Activated CD4-positive, alpha-beta memory T cell treated with anti-CD3 and anti-CD28 coated beads for 36 hours (primary cell): ENCODE data around the gene KCMF1. TPM values are rescaled to one million over a fixed set of nuclear protein-coding genes. Genes with fewer than 3 reads are reported as not detected.

Experiments used
- CTCF ChIA-PET: fragments of 350-600 bp; sonication (Branson Sonifier 250); formaldehyde crosslinking; loops from one replicate; lab custom pipeline; 2021; ENCODE audit warnings: antibody characterized with exemption, inconsistent platforms; lab: Charles Lee
- POLR2A ChIA-PET: fragments of 350-600 bp; sonication (Branson Sonifier 250); formaldehyde crosslinking; loops from one replicate; lab custom pipeline; 2021; ENCODE audit warnings: antibody characterized with exemption; lab: Charles Lee
- DNase-seq: peaks from one replicate; pipeline ENCODE4 v3.0.0-alpha.2; 2020
- H3K27ac Mint-ChIP-seq: one replicate; pipeline ENCODE4 v1.8.0; 2021; ENCODE audit warnings: mixed read lengths
- H3K27me3 Mint-ChIP-seq: one replicate; pipeline ENCODE4 v1.8.0; 2021; ENCODE audit warnings: mixed read lengths
- H3K36me3 Mint-ChIP-seq: one replicate; pipeline ENCODE4 v1.8.0; 2021; ENCODE audit warnings: mixed read lengths
- H3K4me1 Mint-ChIP-seq: one replicate; pipeline ENCODE4 v1.8.0; 2021; ENCODE audit warnings: low read depth, mixed read lengths
- H3K4me3 Mint-ChIP-seq: one replicate; pipeline ENCODE4 v1.8.0; 2021; ENCODE audit warnings: mild to moderate bottlenecking, mixed read lengths
- H3K9me3 Mint-ChIP-seq: one replicate; pipeline ENCODE4 v1.8.0; 2021; ENCODE audit warnings: mixed read lengths
- intact Hi-C: fragments of 100-400 bp; cut with micrococcal nuclease; formaldehyde crosslinking; loops from one replicate; pipeline ENCODE4 v1.15.1; 2023
- total RNA-seq, 2 experiments: library from RNA; stranded (reverse); gene quantifications; one replicate each; pipeline ENCODE4 v1.2.3, GENCODE V29; 2021

KCMF1 gene
- total RNA-seq, 2 experiments from 2014 or later, result 90.5 to 94.1 TPM

DNA sequence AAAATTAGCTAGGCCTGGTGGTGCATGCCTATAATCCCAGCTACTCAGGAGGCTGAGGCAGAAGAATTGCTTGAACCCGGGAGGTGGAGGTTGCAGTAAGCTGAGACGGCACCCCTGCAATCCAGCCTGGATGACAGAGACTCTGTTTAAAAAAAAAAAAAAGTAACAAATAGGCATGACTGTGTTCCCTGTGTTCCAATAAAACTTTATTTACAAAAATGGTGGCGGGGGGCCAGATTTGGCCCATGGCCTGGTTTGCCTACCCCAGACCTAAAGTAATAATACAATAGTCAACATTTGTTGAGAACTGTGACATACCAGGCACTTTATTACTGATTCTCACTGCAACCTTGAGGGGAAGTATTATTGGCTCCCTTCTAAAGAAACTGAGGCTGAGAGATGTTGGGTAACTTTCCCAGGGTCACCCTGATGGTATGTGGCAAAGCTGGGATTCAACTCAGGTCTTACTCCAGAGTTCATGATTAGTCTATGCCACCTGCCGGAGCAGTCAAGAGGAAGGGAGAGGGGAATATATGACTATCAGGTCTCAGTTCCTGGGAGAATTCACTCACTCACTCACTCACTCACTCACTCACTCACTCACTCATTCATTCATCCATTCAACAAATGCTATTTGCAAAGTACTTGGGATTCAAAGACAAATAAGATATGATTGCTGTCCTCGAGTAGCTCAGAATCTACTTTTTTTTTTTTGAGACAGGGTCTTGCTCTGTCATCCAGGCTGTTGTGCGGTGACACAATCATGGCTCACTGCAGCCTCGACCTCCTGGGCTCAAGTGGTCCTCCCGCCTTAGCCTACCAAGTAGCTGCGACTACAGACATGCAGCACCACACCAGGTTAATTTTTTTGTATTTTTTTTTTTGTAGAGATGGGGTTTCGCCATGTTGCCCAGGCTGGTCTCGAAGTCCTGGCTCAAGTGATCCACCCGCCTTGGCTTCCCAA, 14.3 kb upstream of the KCMF1 start:
- no peak overlapping the region for H3K4me3 Mint-ChIP-seq
- ChIA-PET CTCF (interaction anchor here (2.1 kb wide), 1 partner anchor 61 kb away, joined by 4 read pairs; no protein-coding TSS in a partner anchor), POLR2A (no interaction called here)
- H3K27me3 Mint-ChIP-seq, result no peaks in the 10 kb centered on the region
- H3K36me3 Mint-ChIP-seq, result peaks cover 5% of the 10 kb centered on the region
- intact Hi-C loops, result no loop called here
- no peak for DNase-seq
- H3K27ac Mint-ChIP-seq, result no peak overlapping the region
- H3K4me1 Mint-ChIP-seq, result peaks cover 15% of the 10 kb centered on the region
- H3K9me3 Mint-ChIP-seq, result no peaks in the 10 kb centered on the region

DNA sequence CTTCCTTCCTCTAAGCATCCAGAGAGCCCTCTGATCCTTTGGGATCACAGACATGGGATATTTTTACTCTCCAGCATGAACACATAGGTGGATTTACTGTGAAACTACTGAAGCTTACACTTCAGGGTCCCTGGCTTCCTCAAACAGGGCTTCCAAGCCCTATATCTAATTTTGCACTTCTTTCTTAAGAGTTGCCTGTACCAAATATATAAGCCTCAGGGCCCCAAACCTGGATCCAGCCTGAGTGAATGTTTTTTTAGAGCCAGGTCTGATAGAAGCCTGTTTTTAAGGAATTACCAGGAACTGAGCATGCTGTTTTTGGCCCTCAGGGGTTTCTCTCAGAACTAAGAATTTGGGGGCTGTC, 13.2 kb upstream of the KCMF1 start:
- H3K4me1 Mint-ChIP-seq, result peaks cover 15% of the 10 kb centered on the region
- ChIA-PET POLR2A (interaction anchor here (1.4 to 1.9 kb wide), 2 partner anchors 11 to 12 kb away, joined by 4 to 9 read pairs; no protein-coding TSS in a partner anchor), CTCF (interaction anchor here (2.1 kb wide), 1 partner anchor 60 kb away, joined by 4 read pairs; no protein-coding TSS in a partner anchor)
- H3K4me3 Mint-ChIP-seq, result no peak overlapping the region
- H3K9me3 Mint-ChIP-seq, result no peaks in the 10 kb centered on the region
- peaks cover 11% of the 10 kb centered on the region for H3K36me3 Mint-ChIP-seq
- H3K27ac Mint-ChIP-seq, result peak overlapping the region; percentile 44
- DNase-seq, result no peak
- intact Hi-C loops, result no loop called here
- H3K27me3 Mint-ChIP-seq, result no peaks in the 10 kb centered on the region

DNA sequence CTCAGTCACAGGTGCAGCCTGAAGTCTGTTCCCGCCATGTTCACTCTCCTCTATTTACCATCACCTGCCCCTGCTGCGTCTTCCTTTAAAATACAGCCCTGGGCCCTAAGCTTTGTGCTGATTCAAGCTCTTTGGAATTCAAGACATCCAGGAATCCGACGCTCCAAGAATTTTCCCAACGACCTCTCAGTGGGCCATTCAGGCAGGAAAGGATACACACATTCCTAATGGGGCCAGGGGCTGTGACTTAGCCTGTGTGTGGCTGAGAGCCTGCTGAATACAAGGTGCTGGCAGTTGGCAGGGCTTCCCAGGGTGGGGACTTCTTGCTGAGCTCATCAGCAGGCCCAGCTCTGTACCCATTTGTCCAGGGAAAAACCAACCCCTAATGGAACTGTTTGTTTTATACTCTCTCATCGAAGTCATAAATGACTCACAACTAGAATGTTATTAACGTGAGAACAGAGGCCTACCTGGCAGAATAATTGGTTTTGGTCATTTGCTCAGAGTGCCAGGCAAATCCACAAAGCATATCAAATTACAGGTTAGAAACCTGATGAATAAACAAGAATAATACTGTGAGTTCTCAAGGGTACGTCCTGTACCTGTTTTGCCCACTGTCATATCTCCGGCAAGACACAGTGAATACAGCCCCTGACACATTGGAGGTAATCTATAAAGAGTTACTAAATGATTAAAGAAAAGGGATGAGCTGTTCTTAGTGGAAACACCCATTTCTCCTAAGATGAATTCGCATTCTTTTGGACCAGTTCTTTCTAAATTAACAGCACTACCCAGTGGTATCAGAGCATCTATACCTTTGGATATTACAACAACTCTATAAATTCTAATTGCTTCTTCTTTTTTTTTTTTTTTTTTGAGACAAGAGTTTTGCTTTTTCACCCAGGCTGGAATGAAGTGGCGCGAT, 12.6 kb upstream of the KCMF1 start:
- H3K27ac Mint-ChIP-seq, result peak overlapping the region; percentile 44

DNA sequence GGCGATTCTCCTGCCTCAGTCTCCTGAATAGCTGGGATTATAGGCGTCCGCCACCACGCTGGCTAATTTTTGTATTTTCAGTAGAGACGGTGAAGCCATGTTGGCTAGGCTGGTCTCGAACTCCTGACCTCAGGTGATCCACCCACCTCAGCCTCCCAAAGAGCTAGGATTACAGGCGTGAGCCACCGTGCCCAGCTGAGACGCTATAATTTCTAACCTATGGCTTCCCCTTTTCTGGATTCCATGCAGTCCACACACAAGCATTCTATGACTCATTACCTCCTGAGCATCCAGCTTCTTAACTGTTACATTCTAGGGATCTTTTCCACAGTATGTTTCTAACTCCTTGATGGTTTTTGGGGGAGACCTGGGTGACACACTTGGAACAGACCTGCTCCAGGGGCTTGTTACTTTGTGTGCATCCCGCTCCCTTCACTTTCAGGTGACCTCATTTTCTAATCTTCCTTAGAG, 11.8 kb upstream of the KCMF1 start:
- Mint-ChIP-seq H3K4me1 (peaks cover 28% of the 10 kb centered on the region), H3K4me3 (no peak overlapping the region), H3K36me3 (peaks cover 24% of the 10 kb centered on the region), H3K9me3 (no peaks in the 10 kb centered on the region), H3K27me3 (no peaks in the 10 kb centered on the region), H3K27ac (peak overlapping the region; percentile 14)
- CTCF ChIA-PET, result interaction anchor here (1.1 to 2.2 kb wide), 2 partner anchors 10 to 33 kb away, joined by 3 to 5 read pairs; no protein-coding TSS in a partner anchor
- no peak for DNase-seq
- intact Hi-C loops, result no loop called here
- POLR2A ChIA-PET, result interaction anchor here (0.6 to 2.1 kb wide), 3 partner anchors 10 to 17 kb away, joined by 3 to 9 read pairs (median 8); no protein-coding TSS in a partner anchor

More for the DNA sequence above, 12.6 kb upstream of the KCMF1 start:
- Mint-ChIP-seq H3K4me1 (peaks cover 20% of the 10 kb centered on the region), H3K9me3 (no peaks in the 10 kb centered on the region), H3K27me3 (no peaks in the 10 kb centered on the region), H3K4me3 (no peak overlapping the region), H3K36me3 (peaks cover 17% of the 10 kb centered on the region)
- intact Hi-C loops, result no loop called here
- CTCF ChIA-PET, result interaction anchor here (1.1 to 2.1 kb wide), 2 partner anchors 33 to 60 kb away, joined by 3 to 4 read pairs; no protein-coding TSS in a partner anchor
- POLR2A ChIA-PET, result interaction anchor here (0.6 to 2.1 kb wide), 4 partner anchors 11 to 18 kb away, joined by 3 to 9 read pairs (median 6); no protein-coding TSS in a partner anchor
- no peak for DNase-seq

DNA sequence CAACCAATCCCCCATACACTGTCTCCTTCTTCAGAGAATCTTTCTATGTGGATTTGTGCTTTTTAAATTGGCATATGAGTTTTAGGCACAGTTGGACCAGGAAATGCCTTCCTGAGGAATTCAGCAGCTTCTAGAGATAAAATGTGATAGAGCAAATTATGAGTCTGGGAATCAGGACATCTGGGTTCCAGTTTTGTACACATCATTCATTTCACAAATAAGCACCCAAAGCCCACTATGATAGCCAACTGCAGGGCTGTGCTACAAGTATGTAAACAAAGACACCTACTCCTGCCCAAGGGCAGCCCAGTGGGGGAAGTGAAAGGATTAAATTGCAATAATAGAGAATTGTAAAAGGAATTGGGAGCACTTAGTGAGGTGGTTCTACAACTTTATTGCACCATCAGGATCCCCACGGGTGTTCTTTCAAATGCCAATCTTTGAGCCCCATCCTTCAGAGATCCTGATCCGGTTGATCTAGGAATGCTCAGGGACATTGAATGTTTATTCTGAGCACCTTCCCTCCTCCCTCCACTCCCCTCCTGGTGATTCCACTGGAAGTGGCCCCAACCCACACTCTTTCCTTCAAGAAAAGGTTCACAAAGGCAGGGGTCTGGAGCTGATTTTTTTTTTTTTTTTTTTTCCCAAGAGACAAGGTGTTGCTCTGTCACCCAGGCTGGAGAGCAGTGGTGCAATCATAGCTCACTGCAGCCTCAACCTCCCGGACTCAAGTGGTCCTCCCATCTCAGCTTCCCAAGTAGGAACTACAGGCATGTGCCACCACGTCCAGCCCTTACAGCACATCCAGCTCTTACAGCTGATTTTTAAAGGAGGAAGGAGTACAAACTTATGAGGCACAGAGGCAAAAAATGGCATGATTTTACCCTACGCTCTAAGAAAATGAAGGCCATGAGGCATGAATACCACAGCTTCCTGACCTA, 11.1 kb upstream of the KCMF1 start:
- CTCF ChIA-PET, result interaction anchor here (0.7 to 2.2 kb wide), 4 partner anchors 9 to 57 kb away, joined by 3 to 5 read pairs (median 4); no protein-coding TSS in a partner anchor
- Mint-ChIP-seq H3K4me1 (peaks cover 30% of the 10 kb centered on the region), H3K36me3 (peaks cover 27% of the 10 kb centered on the region), H3K4me3 (no peak overlapping the region), H3K27ac (peak overlapping the region; percentile 14), H3K9me3 (no peaks in the 10 kb centered on the region), H3K27me3 (no peaks in the 10 kb centered on the region)
- POLR2A ChIA-PET, result interaction anchor here (1.0 to 2.1 kb wide), 4 partner anchors 9 to 13 kb away, joined by 4 to 9 read pairs (median 8); no protein-coding TSS in a partner anchor
- intact Hi-C loops, result no loop called here
- no peak for DNase-seq

DNA sequence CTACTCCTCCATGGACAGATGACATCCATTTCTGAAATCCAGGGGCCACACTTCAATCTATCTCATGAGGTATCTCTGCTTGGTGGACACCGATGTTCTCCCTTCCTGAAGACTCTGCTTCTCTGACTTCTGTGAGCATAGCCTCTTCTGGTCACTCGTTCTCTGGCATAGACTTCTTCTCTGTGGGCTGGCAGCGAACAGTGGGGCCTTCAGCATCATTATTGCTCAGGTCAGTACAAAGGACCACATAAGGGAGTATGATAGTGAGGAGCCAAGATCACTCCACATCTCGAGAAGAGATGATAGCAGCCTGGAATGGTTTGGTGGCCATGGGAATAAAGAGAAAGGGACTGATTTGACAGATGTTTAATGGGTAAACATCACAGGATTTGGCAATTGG, 8.0 kb upstream of the KCMF1 start:
- ChIA-PET POLR2A (no interaction called here), CTCF (no interaction called here)
- no peak for DNase-seq
- no peaks in the 10 kb centered on the region for H3K27me3 Mint-ChIP-seq
- peaks cover 41% of the 10 kb centered on the region for H3K36me3 Mint-ChIP-seq
- intact Hi-C loops, result no loop called here
- H3K27ac Mint-ChIP-seq, result no peak overlapping the region
- no peaks in the 10 kb centered on the region for H3K9me3 Mint-ChIP-seq
- H3K4me1 Mint-ChIP-seq, result peaks cover 40% of the 10 kb centered on the region
- no peak overlapping the region for H3K4me3 Mint-ChIP-seq

DNA sequence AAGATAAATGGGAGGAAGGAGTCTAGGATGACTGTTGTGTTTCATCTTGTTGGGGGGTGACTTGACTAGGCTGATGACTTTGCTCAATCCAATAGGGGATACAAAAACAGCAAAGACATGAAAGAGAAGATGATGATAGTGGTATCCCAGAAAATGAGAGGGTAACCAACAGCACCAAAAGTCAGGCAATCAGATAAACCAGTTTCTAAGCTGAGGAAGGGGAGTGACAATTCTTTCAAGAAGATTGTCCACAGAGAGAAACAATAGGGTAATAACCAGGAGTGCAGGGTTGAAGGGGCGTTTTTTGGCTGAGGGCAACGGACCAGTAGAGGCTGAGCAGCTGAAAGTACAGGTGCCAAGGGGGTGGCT, 7.7 kb upstream of the KCMF1 start:
- POLR2A ChIA-PET, result interaction anchor here (1.0 kb wide), 1 partner anchor 17 kb away, joined by 3 read pairs; no protein-coding TSS in a partner anchor
- Mint-ChIP-seq H3K27ac (peak overlapping the region; percentile 4), H3K4me1 (peaks cover 41% of the 10 kb centered on the region), H3K27me3 (no peaks in the 10 kb centered on the region), H3K4me3 (no peak overlapping the region), H3K9me3 (no peaks in the 10 kb centered on the region), H3K36me3 (peaks cover 45% of the 10 kb centered on the region)
- DNase-seq, result no peak
- CTCF ChIA-PET, result no interaction called here
- intact Hi-C loops, result no loop called here

DNA sequence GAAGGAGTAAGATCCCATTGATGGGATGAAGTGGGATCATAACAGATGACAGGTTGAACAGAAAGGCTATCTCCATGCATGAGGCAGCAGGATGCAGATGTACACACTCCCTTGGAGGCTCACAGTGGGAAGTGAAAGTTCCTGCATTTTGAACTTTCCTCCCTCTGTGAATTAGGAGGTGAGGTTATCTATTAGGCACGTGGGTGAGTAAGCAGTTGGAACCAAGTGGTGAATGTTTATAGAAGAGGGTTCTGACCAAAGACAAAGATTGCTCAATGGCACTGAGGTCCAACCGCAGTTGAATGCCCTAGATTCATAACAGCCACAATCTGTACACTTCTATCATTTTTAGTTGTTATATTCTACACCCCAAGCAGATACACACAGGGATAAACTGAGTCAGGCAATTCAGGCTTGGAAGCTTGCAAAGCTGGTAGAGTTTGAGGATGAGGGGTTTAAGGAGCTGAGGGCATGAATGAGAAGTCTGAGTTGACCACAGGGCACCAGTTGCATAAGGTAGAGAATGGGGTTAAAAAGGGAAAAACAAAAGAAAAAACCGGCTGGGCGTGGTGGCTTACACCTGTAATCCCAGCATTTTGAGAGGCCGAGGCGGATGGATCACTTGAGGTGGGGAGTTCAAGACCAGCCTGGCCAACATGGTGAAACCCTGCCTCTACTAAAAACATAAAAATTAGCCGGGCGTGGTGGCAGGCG, 7.1 kb upstream of the KCMF1 start:
- Mint-ChIP-seq H3K9me3 (no peaks in the 10 kb centered on the region), H3K27ac (no peak overlapping the region), H3K27me3 (no peaks in the 10 kb centered on the region), H3K4me3 (no peak overlapping the region), H3K4me1 (peaks cover 39% of the 10 kb centered on the region), H3K36me3 (peaks cover 46% of the 10 kb centered on the region)
- intact Hi-C loops, result no loop called here
- CTCF ChIA-PET, result no interaction called here
- no peak for DNase-seq
- POLR2A ChIA-PET, result interaction anchor here (1.0 kb wide), 1 partner anchor 17 kb away, joined by 3 read pairs; no protein-coding TSS in a partner anchor

DNA sequence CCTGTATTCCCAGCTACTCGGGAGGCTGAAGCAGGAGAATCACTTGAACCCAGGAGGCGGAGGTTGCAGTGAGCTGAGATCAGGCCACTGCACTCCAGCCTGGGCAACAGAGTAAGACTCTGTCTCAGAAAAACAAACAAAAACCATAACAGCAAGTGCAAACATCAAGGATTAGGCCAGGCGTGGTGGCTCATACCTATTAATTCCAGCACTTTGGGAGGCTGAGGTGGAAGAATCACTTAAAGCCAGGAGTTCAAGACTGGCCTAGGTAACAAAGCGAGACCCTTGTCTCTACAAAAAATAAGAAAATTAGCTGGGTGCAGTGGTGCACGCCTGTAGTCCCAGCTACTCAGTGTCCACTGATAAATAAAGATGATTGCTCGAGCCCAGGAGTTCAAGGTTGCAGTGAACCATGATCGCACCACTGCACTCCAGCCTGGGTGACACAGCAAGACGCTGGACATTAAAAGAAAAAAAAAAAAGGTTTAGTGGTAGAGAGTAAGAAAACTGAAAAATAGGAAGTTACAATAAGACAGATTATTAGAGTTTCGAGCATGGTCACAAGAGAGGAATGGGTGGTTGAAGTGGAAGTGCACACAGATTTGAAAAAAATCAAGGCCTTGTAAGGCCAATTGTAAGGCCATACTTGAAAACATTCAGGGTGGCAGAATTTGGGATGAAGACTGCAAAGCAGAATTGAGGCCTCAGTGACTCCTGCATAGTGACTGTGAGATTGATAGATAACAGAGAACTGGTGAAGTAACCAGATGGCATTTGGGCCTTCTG, 6.4 kb upstream of the KCMF1 start:
- intact Hi-C loops, result loop anchor here (5.0 kb wide), 1 partner anchor 38 kb away; no protein-coding TSS in a partner anchor
- H3K36me3 Mint-ChIP-seq, result peaks cover 50% of the 10 kb centered on the region
- POLR2A ChIA-PET, result interaction anchor here (1.0 kb wide), 1 partner anchor 18 kb away, joined by 3 read pairs; no protein-coding TSS in a partner anchor
- no peak for DNase-seq
- no peaks in the 10 kb centered on the region for H3K9me3 Mint-ChIP-seq
- H3K4me1 Mint-ChIP-seq, result peaks cover 36% of the 10 kb centered on the region
- CTCF ChIA-PET, result no interaction called here
- no peaks in the 10 kb centered on the region for H3K27me3 Mint-ChIP-seq
- H3K4me3 Mint-ChIP-seq, result no peak overlapping the region
- peak overlapping the region; percentile 7 for H3K27ac Mint-ChIP-seq

DNA sequence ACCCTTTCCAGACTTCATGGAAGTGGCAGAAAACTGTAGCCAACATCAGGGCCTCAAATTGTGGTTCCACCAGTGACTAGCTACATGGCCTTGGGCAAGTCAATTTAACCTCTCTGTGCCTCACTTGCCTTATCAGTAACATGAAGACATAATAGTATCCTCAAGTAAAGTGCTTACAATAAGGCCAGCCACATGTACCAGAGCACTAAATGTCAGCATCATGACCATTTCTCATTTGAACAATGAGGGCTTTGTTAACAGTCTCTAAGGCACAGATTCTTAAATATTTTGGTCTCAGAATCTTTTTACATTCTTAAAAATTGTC, 5.8 kb upstream of the KCMF1 start:
- ChIA-PET CTCF (no interaction called here), POLR2A (no interaction called here)
- Mint-ChIP-seq H3K27me3 (no peaks in the 10 kb centered on the region), H3K9me3 (no peaks in the 10 kb centered on the region), H3K4me3 (no peak overlapping the region), H3K36me3 (peaks cover 56% of the 10 kb centered on the region), H3K4me1 (peaks cover 36% of the 10 kb centered on the region), H3K27ac (peak overlapping the region; percentile 7)
- intact Hi-C loops, result loop anchor here (5.0 kb wide), 1 partner anchor 37 kb away; no protein-coding TSS in a partner anchor
- DNase-seq, result no peak
